Keratinocyte (primary cell): ENCODE data around the gene KLHL42. TPM values are rescaled to one million over a fixed set of nuclear protein-coding genes. Genes with fewer than 3 reads are reported as not detected.

Experiments used
- DNase-seq: peaks from one replicate; pipeline ENCODE4 v3.0.0-alpha.2; 2011; ENCODE audit warnings: low read depth, missing footprints, low spot score
- FAIRE-seq: peaks from 2 replicates; lab custom pipeline; 2011; peaks lifted over from hg19 to GRCh38; lab: Jason Lieb, UNC
- H2AFZ ChIP-seq: 2 replicates; pipeline ENCODE4 v1.6.0; 2012; ENCODE audit warnings: low read length, control low read depth, inconsistent platforms; ENCODE audit not compliant: control insufficient read depth
- H3K27ac ChIP-seq: 2 replicates; pipeline ENCODE4 v1.5.1; 2011; ENCODE audit warnings: low read length; ENCODE audit not compliant: control insufficient read depth, insufficient read depth
- H3K27me3 ChIP-seq: 3 replicates; pipeline ENCODE4 v1.6.0; 2011; ENCODE audit warnings: low read length; ENCODE audit not compliant: control insufficient read depth, insufficient read depth; ENCODE audit errors: extremely low read depth
- H3K36me3 ChIP-seq, 2 experiments: 2 replicates in 1 of 2; 3 replicates in 1 of 2; pipeline ENCODE4 v1.5.1; 2011; ENCODE audit warnings: low read length in 2 of 2, mild to moderate bottlenecking in 1 of 2; ENCODE audit not compliant: control insufficient read depth in 2 of 2, insufficient read depth in 2 of 2; ENCODE audit errors: extremely low read depth in 1 of 2
- H3K4me1 ChIP-seq: 3 replicates; pipeline ENCODE4 v1.5.1; 2011; ENCODE audit warnings: low read length; ENCODE audit not compliant: control insufficient read depth, insufficient read depth; ENCODE audit errors: extremely low read depth
- H3K4me2 ChIP-seq: 3 replicates; pipeline ENCODE4 v1.6.0; 2011; ENCODE audit warnings: low read depth, low read length; ENCODE audit not compliant: control insufficient read depth, insufficient read depth; ENCODE audit errors: extremely low read depth
- H3K4me3 ChIP-seq, 3 experiments: fragments of 200-600 bp in 1 of 3; sonication (generic) in 1 of 3; 2 replicates in 2 of 3; 3 replicates in 1 of 3; pipeline ENCODE4 v1.5.1; 2011 to 2016; ENCODE audit warnings: low read length in 3 of 3, mild to moderate bottlenecking in 3 of 3, control low read depth in 2 of 3, inconsistent platforms in 1 of 3, low read depth in 1 of 3, mixed read lengths in 1 of 3, mixed run types in 1 of 3, moderate library complexity in 1 of 3; ENCODE audit not compliant: control insufficient read depth in 2 of 3, insufficient read depth in 2 of 3; ENCODE audit errors: extremely low read depth in 1 of 3
- H3K79me2 ChIP-seq: 2 replicates; pipeline ENCODE4 v1.6.0; 2012; ENCODE audit warnings: low read length; ENCODE audit not compliant: control insufficient read depth, insufficient read depth
- H3K9ac ChIP-seq: 3 replicates; pipeline ENCODE4 v1.6.0; 2011; ENCODE audit warnings: low read length; ENCODE audit not compliant: control insufficient read depth, insufficient read depth; ENCODE audit errors: extremely low read depth
- H3K9me1 ChIP-seq: 3 replicates; pipeline ENCODE4 v1.6.0; 2011; ENCODE audit warnings: low read length; ENCODE audit not compliant: control insufficient read depth, insufficient read depth; ENCODE audit errors: extremely low read depth
- H3K9me3 ChIP-seq: 2 replicates; pipeline ENCODE4 v1.5.1; 2012; ENCODE audit warnings: low read depth, low read length; ENCODE audit not compliant: control insufficient read depth
- H4K20me1 ChIP-seq: 3 replicates; pipeline ENCODE4 v1.6.0; 2011; ENCODE audit warnings: low read length; ENCODE audit not compliant: control insufficient read depth, insufficient read depth; ENCODE audit errors: extremely low read depth
- CTCF ChIP-seq, 3 experiments: IDR thresholded peaks in 1 of 3; conservative IDR thresholded peaks in 1 of 3; optimal IDR thresholded peaks in 1 of 3; 2 replicates in 2 of 3; 3 replicates in 1 of 3; pipeline versions ENCODE3 to v1.5.1; 2011; ENCODE audit warnings: low read length in 3 of 3, mild to moderate bottlenecking in 3 of 3, moderate library complexity in 2 of 3, control low read depth in 1 of 3, inconsistent platforms in 1 of 3; ENCODE audit not compliant: insufficient read depth in 2 of 3; ENCODE audit errors: extremely low read depth in 1 of 3
- EZH2 ChIP-seq: IDR thresholded peaks from one replicate; pipeline ENCODE4 v1.6.1; 2012; ENCODE audit warnings: inconsistent platforms, mild to moderate bottlenecking, low read length, moderate library complexity
- dilution Hi-C: fragments of 300-500 bp; cut with MboI; formaldehyde crosslinking; loops from one replicate; pipeline ENCODE4 v1.7.0; 2020; ENCODE audit warnings: low sequenced_read_pairs; ENCODE audit not compliant: extremely low pct_ligation_motif_present
- polyA plus RNA-seq, 5 experiments: library from polyadenylated mRNA; depleted of rRNA in 3 of 5; stranded (reverse) in 3 of 5; stranded (forward) in 1 of 5; unstranded in 1 of 5; fragments of >200 nt; gene quantifications; 1 replicate in 1 of 5; 2 replicates in 3 of 5; 3 replicates in 1 of 5; pipeline versions ENCODE4 v1.2.1 to v1.2.3, GENCODE V29; 2011 to 2012; ENCODE audit warnings: missing spikeins in 2 of 5, low read depth in 1 of 5, low replicate concordance in 1 of 5

KLHL42 gene
- polyA plus RNA-seq, 1 donor (not counting 4 experiments of a cell fraction or from before 2014, with no cell fraction given): 27.2 TPM

DNA sequence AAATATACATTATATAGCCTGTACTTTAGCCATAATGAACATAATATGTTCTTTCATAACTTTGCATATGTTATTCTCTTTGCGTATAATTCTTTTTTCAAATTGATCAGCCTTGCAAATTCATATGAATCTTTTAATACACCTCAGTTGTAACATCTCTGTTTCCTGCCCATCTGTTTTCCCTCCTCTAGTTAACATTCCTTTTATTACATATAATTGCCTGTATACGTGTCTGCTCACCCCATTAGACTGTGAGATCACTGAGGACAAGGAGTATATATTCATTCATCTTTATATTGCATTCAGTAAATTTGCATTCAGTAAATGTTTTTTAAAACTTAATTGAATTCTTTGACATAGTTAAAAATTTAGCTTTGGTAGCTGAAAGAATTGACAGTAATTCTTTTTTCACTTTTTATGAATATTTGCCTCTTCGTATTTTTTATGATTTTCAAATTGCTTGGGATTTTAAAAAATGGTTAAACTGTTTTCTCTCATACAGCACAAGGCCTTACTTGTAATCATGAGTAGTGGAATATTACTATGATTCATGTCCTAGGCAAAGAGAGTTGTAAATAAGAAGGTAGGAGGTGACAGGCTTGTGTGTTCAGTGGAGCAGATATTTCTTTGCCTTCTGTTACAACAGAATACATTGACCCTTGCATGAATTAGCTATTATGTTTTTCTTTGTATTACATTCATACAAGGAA, 32.8 kb upstream of the KLHL42 start:
- H3K36me3 ChIP-seq: peaks cover 4 to 12% of the 10 kb centered on the region in 2 experiments
- peaks cover 13% of the 10 kb centered on the region for H3K79me2 ChIP-seq
- H2AFZ ChIP-seq: peak overlapping the region; percentile 15
- H3K9ac ChIP-seq: peak overlapping the region; percentile 62
- no peaks in the 10 kb centered on the region for H3K9me3 ChIP-seq
- H4K20me1 ChIP-seq: no peaks in the 10 kb centered on the region
- no peak for TF ChIP-seq CTCF (optimal IDR thresholded peaks at IDR 0.05 in 1 of 3, IDR thresholded peaks at IDR 0.05 in 1 of 3, conservative IDR thresholded peaks at IDR 0.05 in 1 of 3; ENCODE audit: extremely low read depth in 1 of 3, insufficient read depth in 2 of 3, low read length in 3 of 3)
- no peak for TF ChIP-seq EZH2
- no peaks in the 10 kb centered on the region for H3K9me1 ChIP-seq
- DNase-seq (no peak), FAIRE-seq (peak; percentile 43)
- peak overlapping the region; percentile 95 for H3K27ac ChIP-seq
- peak overlapping the region; percentile 76 for H3K4me2 ChIP-seq
- H3K4me1 ChIP-seq: peaks cover 36% of the 10 kb centered on the region
- no peaks in the 10 kb centered on the region for H3K27me3 ChIP-seq
- peak overlapping the region in 1 of 3 experiments; percentile 3 for H3K4me3 ChIP-seq
- dilution Hi-C loops: no loop called here

DNA sequence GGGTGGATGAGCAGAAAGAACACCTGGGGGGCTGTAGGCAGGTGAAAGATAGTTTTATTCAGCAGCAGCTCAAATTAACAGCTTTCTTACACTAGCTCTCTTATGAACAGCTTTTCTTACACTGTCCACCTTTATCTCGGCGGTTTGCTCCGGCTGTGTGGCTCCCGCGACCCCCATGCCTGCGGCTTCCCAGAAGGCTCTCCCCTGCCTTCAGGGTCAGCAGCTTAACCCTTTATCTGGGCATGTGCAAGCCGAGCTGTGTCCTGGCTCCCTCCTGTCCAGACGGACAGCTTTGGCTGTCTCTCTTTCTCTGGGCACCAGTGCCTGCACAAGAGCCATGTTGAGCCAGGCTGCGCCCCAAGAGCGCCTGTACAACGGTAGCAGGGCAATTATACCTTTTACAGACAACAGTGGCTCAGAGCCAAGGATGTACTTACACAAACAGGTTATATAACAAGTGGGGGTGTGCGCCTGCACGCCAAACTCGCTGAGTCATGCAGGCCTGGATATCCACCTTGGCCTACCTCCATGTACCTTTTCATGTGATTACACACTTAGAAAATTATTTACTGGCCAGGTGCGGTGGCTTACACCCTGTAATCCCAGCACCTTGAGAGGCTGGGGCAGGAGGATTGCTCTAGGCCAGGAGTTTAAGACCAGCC, 28.5 kb upstream of the KLHL42 start:
- peaks cover 4% of the 10 kb centered on the region in 2 experiments for H3K36me3 ChIP-seq
- H3K9ac ChIP-seq: peak overlapping the region; percentile 41
- H3K4me2 ChIP-seq: peak overlapping the region; percentile 45
- H3K27ac ChIP-seq: peak overlapping the region; percentile 80
- peak; percentile 99 for FAIRE-seq
- no peaks in the 10 kb centered on the region for H4K20me1 ChIP-seq
- H3K9me1 ChIP-seq: no peaks in the 10 kb centered on the region
- H3K27me3 ChIP-seq: no peaks in the 10 kb centered on the region
- TF ChIP-seq CTCF (optimal IDR thresholded peaks at IDR 0.05 in 1 of 3, IDR thresholded peaks at IDR 0.05 in 1 of 3, conservative IDR thresholded peaks at IDR 0.05 in 1 of 3; ENCODE audit: extremely low read depth in 1 of 3, insufficient read depth in 2 of 3, low read length in 3 of 3) (no peak), EZH2 (no peak)
- peak; percentile 89 for DNase-seq
- H3K4me1 ChIP-seq: peaks cover 36% of the 10 kb centered on the region
- no peak overlapping the region for H2AFZ ChIP-seq
- no peak overlapping the region for H3K4me3 ChIP-seq
- dilution Hi-C loops: no loop called here
- H3K79me2 ChIP-seq: peaks cover 13% of the 10 kb centered on the region
- H3K9me3 ChIP-seq: no peaks in the 10 kb centered on the region
